ENCODE results near the gene PDLIM4.

PDLIM4 gene

DNA sequence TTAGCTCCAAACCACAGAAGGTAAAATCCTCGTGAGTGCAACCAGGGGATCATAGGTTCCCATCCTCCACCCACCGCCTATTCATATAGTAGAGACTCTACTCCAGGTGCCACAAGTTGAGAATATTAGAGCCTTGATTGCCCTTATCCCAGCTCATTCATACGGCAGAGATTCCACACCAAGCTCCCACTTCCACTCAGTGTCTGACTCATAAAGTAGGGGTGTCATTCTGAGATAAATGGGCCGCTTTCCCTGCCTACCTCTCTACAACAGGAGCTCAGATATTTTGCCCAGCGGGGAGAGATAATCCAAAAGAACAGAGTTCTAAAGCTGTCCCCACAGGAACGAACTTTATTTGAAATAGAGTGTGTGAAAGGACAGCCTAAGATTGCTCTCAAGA is 46.1 kb downstream of the PDLIM4 start:
- DNase-seq (ENCODE audit: low read depth in 2 of 2, low spot score in 1 of 2), result no peak

DNA sequence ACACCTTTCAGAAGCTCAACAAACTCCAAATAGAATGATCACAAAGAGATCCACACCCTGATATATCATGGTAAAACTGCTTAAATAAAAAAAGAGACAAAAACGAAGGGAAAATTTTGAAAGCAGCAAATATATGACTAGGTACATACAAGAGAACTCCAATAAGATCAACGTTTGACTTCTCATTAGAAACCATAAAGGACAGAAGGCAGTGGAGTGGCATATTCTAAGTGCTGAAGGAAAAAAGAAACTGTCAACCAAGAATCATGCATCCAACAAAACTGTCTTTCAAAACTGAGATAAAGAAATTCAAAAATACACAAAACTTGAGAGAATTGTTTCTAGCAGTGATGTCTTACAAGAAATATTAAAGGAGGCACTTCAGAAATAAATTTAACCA is 47.9 kb downstream of the PDLIM4 start:
- no peak for DNase-seq (ENCODE audit: low read depth in 2 of 2, low spot score in 1 of 2)

DNA sequence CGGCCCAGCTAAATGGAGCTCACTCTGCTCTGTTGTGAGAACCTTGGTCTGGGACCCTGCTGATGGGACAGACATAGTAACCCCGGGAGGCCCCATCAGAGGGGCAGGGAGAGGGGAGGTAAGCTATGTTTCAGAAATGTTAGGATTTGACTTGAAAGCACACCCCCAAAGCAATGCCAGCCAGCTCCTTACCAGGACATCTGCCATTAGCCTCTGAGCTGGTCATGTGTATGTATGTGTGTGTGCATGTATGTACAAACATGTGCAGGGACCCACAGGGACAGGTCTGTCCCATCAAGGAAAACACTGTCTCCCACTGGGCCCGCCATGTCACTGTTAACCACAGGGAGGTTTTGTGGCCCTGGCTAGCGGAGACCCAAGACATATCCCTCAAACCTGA is 51.2 kb downstream of the PDLIM4 start:
- DNase-seq (ENCODE audit: low read depth in 2 of 2, low spot score in 1 of 2), result no peak

DNA sequence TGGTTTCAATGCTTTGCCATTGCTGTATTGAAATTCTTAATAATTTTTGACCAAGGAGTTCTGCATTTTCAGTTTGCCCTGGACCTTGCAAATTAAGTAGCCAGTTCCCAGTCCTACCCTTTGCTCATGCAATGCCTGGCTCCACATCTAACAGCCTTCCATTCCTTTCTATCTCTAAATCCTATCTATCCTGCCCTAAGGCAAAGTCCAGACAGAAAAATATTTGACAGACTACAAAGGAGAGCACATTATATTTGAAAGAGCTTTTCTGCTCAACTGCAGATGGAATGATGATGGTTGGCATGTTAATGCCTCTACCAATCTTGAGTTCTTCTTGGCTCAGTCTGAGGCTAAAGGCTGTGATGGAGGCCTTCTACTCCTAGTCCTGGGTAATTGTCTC is 52.2 kb downstream of the PDLIM4 start:
- DNase-seq (ENCODE audit: low read depth in 2 of 2, low spot score in 1 of 2), result no peak

DNA sequence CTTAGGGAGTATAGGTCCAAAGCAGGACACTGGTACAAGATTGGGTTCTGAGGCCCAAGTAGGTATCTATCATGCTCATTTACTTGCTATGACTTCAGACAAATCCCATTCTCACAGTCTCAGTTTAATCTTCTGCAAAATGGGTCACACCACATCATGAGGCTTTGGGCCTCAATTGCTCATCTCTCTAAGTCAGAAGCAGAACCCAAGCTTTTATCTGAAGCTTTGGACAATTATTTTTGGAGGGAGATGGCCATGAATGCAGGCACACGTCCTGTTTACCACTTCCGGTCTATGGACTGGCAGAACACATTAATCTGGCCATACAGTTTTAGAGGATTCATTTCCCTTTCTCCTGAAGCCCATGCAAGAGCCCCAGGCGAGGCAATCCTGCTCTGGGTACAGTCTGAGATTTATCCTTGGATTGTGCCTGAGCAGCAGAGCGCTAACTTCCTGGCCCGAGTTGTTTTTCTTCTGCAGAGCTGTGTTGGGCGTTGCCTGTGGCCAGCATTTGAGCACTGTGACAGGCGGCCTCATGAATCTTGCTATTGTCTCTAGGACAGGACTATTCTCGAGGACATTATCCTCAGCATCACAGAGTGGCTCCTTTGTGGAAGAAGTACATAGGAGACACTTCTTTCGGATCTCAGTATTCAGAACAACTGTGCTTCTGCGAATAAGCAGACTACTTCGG is 52.8 kb downstream of the PDLIM4 start:
- no peak for DNase-seq (ENCODE audit: low read depth in 2 of 2, low spot score in 1 of 2)

DNA sequence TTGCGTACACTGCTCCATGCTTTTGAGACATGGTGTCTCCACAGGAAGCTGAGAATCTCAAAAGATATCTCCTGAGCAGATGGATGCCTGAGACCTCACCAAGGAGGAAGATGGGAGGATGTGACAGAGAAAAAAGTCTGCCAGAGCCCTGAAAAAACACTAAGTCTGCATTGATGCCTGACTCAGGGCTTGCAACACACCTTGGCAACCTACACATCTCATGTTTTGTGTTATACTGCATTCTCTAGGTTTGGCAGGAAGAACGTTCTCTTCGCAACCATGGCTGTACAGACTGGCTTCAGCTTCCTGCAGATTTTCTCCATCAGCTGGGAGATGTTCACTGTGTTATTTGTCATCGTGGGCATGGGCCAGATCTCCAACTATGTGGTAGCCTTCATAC is 55.9 kb downstream of the PDLIM4 start:
- no peak for DNase-seq (ENCODE audit: low read depth in 2 of 2, low spot score in 1 of 2)

DNA sequence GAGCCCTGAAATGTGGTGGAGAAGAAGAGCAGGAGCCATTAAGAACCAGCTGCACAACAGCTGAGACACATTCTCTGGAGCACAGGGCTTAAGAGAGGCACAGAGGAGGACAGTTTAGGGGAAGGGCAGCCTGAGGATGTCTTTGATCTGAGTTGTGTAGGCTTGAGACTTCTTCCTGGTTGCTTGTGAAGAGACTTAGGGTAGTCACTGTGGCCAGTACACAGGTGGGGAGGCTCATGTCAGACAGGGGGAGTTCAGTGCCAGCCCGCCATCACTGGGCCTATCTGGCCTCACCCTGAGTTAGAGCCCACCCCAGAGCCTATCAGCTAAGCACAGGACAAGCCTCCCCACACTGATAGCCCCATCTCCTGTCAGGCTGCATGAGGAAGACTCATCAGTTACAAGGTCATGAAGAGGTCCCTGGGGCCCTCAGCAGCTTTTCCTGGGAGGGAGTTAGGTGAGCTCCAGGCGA is 56.5 kb downstream of the PDLIM4 start:
- DNase-seq (ENCODE audit: low read depth in 2 of 2, low spot score in 1 of 2), result no peak

DNA sequence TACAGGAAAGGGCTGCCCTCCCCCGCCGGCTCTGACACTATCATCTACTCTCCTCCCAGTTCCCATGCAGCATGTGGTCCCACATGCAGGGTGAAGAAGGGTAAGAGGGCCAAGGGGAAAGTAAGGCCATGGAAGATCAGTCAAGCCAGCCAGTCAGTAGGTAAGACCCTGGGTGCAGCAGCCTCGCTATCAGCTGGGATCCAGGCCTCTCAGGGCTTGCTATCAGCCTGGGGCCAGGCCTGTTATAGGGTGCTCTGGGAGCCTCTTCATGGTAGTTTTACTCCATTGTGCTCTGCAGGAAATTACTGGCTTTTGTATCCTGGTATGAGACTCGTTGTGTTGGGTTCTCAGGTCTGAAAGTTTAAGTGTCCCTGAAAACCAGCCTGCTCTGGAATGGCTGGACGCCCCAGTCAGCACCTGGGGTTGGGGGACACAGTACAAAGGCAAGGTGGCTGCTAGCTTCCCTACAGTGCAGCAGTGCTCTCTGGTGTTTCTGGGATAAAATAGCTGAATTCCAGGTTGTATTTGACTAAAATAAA is 58.1 kb downstream of the PDLIM4 start:
- no peak for DNase-seq (ENCODE audit: low read depth in 2 of 2, low spot score in 1 of 2)

DNA sequence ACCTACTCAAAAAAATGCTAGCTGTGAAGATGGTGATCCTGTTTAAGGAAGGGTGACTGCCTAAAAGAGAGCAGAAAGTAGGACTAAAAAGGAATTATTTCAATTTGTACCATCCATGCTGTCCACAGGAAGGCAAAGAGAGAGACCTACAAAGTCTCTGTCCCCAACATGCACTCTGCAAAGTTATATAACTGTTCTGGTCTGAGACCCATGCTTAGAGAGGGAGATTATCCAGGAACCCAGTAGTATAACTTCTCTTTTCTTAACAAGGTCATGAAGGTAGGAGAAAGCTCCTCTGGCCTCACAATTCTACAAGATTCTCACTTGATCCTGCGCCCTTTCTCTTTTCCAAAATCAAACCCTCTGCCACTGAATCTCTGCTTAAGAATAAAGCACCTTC is 62.5 kb downstream of the PDLIM4 start:
- no peak for DNase-seq (ENCODE audit: low read depth in 2 of 2, low spot score in 1 of 2)

DNA sequence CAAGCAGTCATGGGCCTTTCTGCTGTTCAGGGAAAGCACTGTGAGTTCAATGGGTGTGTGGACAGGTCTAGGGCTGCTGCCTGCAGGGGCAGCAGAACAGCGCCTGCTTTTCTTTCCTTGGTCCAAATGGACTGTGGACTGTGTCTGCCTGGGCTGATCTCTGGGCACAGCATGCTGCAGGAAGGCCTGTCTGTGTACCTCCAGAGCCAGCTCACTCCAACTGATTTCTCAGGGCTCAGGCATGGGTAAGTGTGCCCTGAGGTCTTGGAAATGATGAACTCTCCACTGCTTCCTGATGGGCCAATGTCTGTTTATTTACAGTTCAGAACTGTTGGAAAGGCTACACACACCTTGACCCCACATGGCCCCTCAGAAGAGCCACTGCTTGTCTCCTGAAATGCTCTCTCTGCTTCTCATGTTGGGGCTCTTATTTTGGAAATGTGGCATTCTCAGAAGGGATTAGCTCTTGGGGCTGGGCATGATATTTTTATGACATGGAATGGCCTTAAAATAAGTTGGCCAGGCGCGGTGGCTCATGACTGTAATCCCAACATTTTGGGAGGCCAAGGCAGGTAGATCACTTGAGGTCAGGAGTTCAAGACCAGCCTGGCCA is 63.7 kb downstream of the PDLIM4 start:
- DNase-seq (ENCODE audit: low read depth in 2 of 2, low spot score in 1 of 2), result no peak

DNA sequence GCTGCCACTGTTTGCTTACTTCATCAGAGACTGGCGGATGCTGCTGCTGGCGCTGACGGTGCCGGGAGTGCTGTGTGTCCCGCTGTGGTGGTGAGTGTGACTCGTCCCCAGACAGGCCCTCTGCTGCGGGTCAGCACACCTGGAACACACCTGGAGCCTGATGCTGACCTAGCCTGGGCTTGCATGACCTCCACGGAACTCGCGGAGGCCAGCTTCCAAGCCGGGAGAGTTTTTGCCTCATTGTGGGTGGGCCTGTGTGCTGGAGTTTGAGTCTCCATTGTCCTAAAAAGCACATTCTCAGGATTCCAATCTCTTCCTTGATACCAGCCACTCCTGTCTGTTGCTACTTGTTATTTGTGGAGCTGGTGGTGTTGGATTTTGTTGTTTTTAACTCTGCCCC is 64.8 kb downstream of the PDLIM4 start:
- DNase-seq (ENCODE audit: low read depth in 2 of 2, low spot score in 1 of 2), result no peak

Measured in stimulated activated CD8-positive, alpha-beta memory T cell treated with anti-CD3 and anti-CD28 coated beads, Interleukin-4, amount 100 ng/mL, for 1 hour (primary cell).